ENCODE data around the gene DPP6.

DPP6 gene

DNA sequence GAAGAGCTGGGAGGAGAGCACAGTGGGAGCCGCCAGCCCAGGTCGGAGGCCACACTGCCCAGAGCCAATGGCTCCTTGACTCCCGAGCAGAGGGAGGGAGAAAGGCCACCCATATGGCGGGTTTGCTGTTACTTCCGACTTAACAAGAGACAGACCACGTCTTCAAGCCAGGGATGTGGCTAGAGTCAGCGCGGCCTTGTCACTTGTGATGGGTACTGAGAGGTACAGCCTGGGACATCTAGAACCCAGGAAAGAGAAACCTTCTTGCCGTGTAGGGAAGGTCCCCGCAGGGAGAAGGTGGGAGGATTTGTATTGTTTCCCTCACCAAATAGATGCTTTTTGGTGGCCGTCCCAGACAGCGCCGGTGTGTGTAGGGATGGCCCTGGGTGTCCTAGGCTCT, 823.1 kb downstream of the DPP6 start:
- Histone ChIP-seq H3K27ac (no peak overlapping the region), H3K4me3 (no peak overlapping the region)
- no peak for DNase-seq (ENCODE audit: low spot score)
- TF ChIP-seq, protein P1, sequence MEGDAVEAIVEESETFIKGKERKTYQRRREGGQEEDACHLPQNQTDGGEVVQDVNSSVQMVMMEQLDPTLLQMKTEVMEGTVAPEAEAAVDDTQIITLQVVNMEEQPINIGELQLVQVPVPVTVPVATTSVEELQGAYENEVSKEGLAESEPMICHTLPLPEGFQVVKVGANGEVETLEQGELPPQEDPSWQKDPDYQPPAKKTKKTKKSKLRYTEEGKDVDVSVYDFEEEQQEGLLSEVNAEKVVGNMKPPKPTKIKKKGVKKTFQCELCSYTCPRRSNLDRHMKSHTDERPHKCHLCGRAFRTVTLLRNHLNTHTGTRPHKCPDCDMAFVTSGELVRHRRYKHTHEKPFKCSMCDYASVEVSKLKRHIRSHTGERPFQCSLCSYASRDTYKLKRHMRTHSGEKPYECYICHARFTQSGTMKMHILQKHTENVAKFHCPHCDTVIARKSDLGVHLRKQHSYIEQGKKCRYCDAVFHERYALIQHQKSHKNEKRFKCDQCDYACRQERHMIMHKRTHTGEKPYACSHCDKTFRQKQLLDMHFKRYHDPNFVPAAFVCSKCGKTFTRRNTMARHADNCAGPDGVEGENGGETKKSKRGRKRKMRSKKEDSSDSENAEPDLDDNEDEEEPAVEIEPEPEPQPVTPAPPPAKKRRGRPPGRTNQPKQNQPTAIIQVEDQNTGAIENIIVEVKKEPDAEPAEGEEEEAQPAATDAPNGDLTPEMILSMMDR (IDR thresholded peaks at IDR 0.05), result no peak

DNA sequence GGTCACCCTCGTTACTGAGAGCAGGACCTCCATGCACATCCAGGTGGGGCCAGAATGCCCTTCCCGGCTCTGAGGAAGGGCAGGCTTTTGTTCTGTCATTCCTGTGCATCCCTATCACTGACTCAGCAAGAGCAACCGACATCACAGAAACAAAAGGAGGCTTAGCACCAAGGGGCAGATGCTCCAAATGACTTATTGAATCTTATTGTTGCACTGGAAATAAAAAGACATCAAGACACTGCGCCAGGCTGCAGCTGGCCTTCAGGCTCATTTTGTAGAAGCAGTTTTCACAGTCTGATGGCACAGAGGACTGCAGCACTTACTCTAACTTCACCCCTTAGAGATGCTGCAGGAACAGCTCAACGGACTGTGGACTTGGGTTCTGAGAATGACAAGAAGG, 824.3 kb downstream of the DPP6 start:
- no peak overlapping the region for H3K27ac ChIP-seq
- H3K4me3 ChIP-seq, result no peak overlapping the region
- TF ChIP-seq, protein P1 (IDR thresholded peaks at IDR 0.05), result no peak
- no peak for DNase-seq (ENCODE audit: low spot score)

DNA sequence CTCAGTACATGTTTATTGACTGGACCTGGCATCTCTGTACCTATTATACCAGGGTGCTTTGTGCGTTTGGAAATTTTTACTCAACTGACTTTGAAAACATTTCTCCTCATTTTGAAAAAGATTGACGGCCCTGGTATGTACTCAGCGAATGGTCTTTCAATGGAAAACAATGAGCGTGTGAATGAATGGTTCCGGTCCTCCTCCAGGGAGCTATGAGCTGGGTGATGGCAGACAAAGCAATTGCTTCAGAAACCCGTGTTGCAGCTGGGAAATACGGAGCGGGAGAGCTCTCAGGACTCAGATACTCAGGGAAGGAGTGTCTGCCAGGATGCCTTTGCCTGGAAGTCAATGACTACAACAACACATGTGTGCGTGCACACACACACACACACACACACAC, 824.8 kb downstream of the DPP6 start:
- no peak for DNase-seq (ENCODE audit: low spot score)
- TF ChIP-seq, protein P1 (IDR thresholded peaks at IDR 0.05), result no peak
- H3K27ac ChIP-seq, result no peak overlapping the region
- H3K4me3 ChIP-seq, result no peak overlapping the region

DNA sequence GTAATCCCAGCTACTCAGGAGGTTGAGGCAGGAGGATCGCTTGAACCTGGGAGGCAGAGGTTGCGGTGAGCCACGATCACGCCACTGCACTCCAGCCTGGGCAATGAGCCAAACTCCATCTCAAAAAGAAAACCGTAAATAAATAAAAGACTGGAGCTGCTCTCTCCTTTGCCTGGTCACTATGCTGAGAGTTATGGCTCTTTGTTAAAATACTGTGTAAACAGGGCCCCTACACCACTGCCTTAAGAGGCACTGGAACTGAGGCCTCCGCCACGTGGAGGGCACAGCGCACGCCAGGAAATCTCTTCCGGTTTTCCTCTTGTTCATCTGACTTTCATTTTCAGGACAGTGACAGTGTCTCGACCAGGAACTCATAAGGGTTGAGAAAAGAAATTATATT, 827.4 kb downstream of the DPP6 start:
- Histone ChIP-seq H3K27ac (no peak overlapping the region), H3K4me3 (no peak overlapping the region)
- DNase-seq (ENCODE audit: low spot score), result no peak
- TF ChIP-seq, protein P1 (IDR thresholded peaks at IDR 0.05), result no peak

DNA sequence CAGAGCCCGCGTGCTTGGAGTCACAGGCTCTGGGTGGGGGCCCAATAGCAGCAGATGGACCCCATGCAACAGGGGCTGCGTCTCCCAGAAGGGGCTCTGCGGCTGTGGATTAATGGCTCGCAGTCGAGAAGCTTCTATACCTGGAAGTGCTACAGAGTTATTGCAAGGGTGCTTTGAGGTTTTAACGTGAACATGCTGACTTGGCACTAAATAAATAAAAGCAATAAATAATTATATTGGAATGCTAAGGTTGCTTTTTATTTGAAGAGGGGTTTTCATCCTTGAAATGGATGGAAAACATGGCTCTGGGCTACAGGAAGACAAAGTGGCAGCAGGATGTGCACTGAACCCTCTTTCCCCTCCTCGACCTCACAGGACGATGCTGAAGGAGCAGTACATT, 828.3 kb downstream of the DPP6 start:
- Histone ChIP-seq H3K27ac (no peak overlapping the region), H3K4me3 (no peak overlapping the region)
- TF ChIP-seq, protein P1 (IDR thresholded peaks at IDR 0.05), result no peak
- DNase-seq (ENCODE audit: low spot score), result no peak

DNA sequence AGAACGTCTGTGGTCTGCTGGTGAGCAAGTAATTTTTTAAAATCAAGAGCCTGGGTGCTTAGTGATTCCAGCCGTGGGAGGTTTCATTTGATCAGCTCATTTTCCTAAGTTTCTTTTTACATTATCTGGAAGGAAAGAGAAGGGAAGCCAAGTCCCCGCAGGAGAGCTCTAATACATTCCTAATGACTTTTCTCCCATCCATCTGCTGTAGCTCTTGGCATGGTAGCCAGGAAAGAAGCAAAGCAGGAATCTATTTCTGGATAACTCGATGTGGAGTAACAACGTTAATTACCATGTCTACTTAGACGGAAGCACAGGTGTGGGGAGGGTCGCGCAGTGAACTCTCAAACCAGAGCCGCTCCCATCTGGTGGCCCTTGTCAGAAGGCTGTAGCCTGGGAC, 828.8 kb downstream of the DPP6 start:
- no peak for DNase-seq (ENCODE audit: low spot score)

DNA sequence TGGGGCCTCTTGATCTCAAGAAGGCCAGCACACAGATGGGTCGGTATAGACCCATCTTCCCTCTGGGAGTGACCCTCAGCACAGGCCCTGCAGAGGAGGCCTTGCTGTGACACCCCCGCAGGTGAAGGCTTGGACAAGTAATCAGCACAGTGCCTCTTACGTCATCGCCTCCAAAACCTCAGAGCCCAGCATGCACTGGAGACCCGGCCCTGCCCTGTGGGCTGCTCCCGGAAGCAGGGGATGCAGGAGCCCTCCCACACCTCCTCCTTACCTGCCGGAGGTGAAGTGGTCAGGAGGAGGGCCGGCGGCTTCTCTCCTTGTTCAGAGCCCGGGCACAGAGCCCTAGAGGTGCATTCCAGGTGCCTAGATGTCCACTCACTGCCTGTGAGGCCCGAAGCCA, 829.3 kb downstream of the DPP6 start:
- H3K4me3 ChIP-seq, result no peak overlapping the region
- DNase-seq (ENCODE audit: low spot score), result no peak
- H3K27ac ChIP-seq, result no peak overlapping the region
- TF ChIP-seq, protein P1 (IDR thresholded peaks at IDR 0.05), result no peak

More for the DNA sequence above, 828.8 kb downstream of the DPP6 start:
- H3K4me3 ChIP-seq, result no peak overlapping the region
- TF ChIP-seq, protein P1 (IDR thresholded peaks at IDR 0.05), result no peak
- no peak overlapping the region for H3K27ac ChIP-seq

All from coronary artery (tissue), 2 donors.